IMR-90 (cell line): ENCODE measurements around the gene CYTH1.

ENCODE experiments used
- BHLHE40 ChIP-seq: fragments of 150-350 bp; IDR thresholded peaks from 2 replicates; pipeline ENCODE4 v1.6.1; 2016; ENCODE audit warnings: mild to moderate bottlenecking, low read depth, low read length
- CEBPB ChIP-seq: IDR thresholded peaks from 2 replicates; pipeline ENCODE4 v1.6.1; 2012; ENCODE audit warnings: low read depth, low read length, improper control_type of control experiment
- CTCF ChIP-seq: conservative IDR thresholded peaks from 2 replicates; pipeline ENCODE4 v1.5.1; 2012; ENCODE audit warnings: mild to moderate bottlenecking, low read depth, low read length, improper control_type of control experiment
- MAFK ChIP-seq: IDR thresholded peaks from 2 replicates; pipeline ENCODE4 v1.6.1; 2012; ENCODE audit warnings: low read depth, low read length, improper control_type of control experiment
- MAZ ChIP-seq: IDR thresholded peaks from 2 replicates; pipeline ENCODE4 v1.6.1; 2012; ENCODE audit warnings: low read depth, mild to moderate bottlenecking, low read length, improper control_type of control experiment, moderate library complexity, borderline replicate concordance
- MXI1 ChIP-seq: IDR thresholded peaks from 2 replicates; pipeline ENCODE4 v1.6.1; 2012; ENCODE audit warnings: low read depth, mild to moderate bottlenecking, low read length, moderate library complexity, borderline replicate concordance
- NFE2L2 ChIP-seq: fragments of 150-350 bp; IDR thresholded peaks from 2 replicates; pipeline ENCODE4 v1.6.1; 2016; ENCODE audit warnings: low read depth, mild to moderate bottlenecking, low read length
- POLR2A ChIP-seq: IDR thresholded peaks from 2 replicates; pipeline ENCODE4 v1.6.1; 2012; ENCODE audit warnings: mild to moderate bottlenecking, low read depth, low read length
- RFX5 ChIP-seq: IDR thresholded peaks from 2 replicates; pipeline ENCODE4 v1.8.0; 2012; ENCODE audit warnings: low read depth, mild to moderate bottlenecking, low read length, moderate library complexity
- SMC3 ChIP-seq: fragments of 150-350 bp; IDR thresholded peaks from 2 replicates; pipeline ENCODE4 v1.6.1; 2016; ENCODE audit warnings: low read depth, mild to moderate bottlenecking, antibody characterized with exemption, low read length, moderate library complexity
- USF2 ChIP-seq: fragments of 150-350 bp; IDR thresholded peaks from 2 replicates; pipeline ENCODE4 v1.6.1; 2017; ENCODE audit warnings: mild to moderate bottlenecking, antibody characterized with exemption, low read length, low read depth

- TF ChIP-seq CTCF (no peak), BHLHE40 (no peak), MAFK (no peak), POLR2A (no peak), USF2 (no peak), RFX5 (no peak), NFE2L2 (no peak), MAZ (no peak), SMC3 (no peak), CEBPB (no peak), MXI1 (no peak)
These were observed 59.8 kb downstream of the CYTH1 start for GRCh38 chr17:78722246-78722761.
